Measurements from ENCODE around the gene TRIP12.
"Not testable (repeated sequence)": the region's sequence is repeated elsewhere in the genome, so short reads cannot be mapped to it uniquely, and the experiment has no call there.

The TRIP12 gene

GRCh38 chr2:229768235-229768634 is 153.6 kb downstream of the TRIP12 start:
- DNase-seq (ENCODE audit: low read depth, low spot score) = no peak

- no peak for DNase-seq (ENCODE audit: low read depth, low spot score)
Measured at GRCh38 chr2:229765721-229766120, 156.1 kb downstream of the TRIP12 start.

DNA sequence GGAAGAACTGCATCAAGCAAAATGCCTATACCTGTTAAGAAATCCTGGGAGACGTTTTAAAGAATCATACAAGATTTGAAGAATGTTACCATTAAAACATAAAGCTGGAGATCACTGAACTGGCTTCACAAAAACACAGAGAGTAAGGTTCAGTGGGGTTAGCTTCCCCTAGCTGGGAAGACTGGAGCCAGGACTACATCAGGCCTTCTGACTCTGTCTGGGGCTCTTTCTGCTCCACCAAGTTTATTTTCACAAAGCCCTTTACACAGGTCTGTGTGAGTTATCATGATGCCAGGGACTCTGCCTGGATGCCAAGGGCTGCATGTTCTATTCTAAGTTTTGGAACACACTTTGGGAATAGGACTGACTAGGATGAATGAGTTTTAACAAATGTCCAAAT is 160.1 kb downstream of the TRIP12 start:
- no peak for DNase-seq (ENCODE audit: low read depth, low spot score)

- not testable (repeated sequence) for DNase-seq (ENCODE audit: low read depth, low spot score)
Measured at GRCh38 chr2:229757462-229757861, 164.3 kb downstream of the TRIP12 start.

- DNase-seq (ENCODE audit: low read depth, low spot score) = no peak
Measured at GRCh38 chr2:229752970-229753729, 168.7 kb downstream of the TRIP12 start.

GRCh38 chr2:229749779-229750178 is 172.0 kb downstream of the TRIP12 start:
- DNase-seq (ENCODE audit: low read depth, low spot score) = no peak

DNA sequence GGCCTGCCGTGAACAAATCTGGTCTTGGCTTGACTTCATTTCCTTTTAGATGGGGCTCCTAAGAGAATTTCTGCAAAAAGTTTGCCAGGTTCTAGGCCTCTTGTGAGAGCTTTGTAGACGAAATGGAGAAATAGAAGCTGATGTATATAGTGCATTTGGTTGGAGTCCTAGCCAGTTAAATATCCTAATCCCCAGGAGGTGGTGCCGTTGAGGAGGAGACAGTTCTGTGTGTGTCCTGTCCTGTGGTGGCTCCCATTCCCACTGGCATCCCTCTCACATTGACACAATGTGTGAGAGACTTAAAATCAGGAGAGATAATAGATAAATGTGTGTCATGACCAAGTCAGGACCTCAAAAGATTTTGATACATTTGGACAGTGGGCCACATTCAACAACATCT is 172.9 kb downstream of the TRIP12 start:
- DNase-seq (ENCODE audit: low read depth, low spot score) = no peak

GRCh38 chr2:229742691-229743090 is 179.1 kb downstream of the TRIP12 start:
- not testable (repeated sequence) for DNase-seq (ENCODE audit: low read depth, low spot score)

GRCh38 chr2:229740279-229740678 is 181.5 kb downstream of the TRIP12 start:
- no peak for DNase-seq (ENCODE audit: low read depth, low spot score)

DNA sequence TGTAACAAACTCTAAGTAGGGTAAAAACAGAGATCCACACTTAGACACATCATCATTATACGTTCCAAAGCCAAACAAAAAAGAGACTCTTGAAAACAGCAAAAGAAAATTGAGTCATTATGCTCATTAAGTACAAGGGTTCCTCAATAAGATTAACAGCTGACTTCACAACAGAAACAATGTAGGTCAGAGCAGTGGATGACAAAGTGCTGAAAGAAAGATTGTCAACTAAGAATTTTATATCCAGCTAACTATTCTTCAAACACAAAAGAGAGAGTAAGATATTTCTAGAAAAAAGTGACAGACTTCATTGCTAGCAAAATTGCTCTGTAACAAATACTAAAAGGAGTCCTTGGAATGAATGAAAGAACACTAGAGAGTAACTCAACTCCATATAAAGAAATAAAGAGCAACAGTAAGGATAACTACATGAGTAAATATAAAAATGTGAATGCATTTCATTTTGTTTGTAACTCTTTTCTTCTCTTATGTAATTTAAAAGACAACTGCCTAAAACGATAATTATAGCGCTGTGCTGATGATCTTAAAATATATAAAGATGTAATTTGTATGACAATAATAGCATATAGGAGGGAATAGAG is 183.7 kb downstream of the TRIP12 start:
- no peak for DNase-seq (ENCODE audit: low read depth, low spot score)

GRCh38 chr2:229734410-229734809 is 187.4 kb downstream of the TRIP12 start:
- DNase-seq (ENCODE audit: low read depth, low spot score) = no peak

GRCh38 chr2:229733611-229734245 is 188.1 kb downstream of the TRIP12 start:
- DNase-seq (ENCODE audit: low read depth, low spot score) = no peak

GRCh38 chr2:229732897-229733296 is 188.9 kb downstream of the TRIP12 start:
- DNase-seq (ENCODE audit: low read depth, low spot score) = no peak

DNA sequence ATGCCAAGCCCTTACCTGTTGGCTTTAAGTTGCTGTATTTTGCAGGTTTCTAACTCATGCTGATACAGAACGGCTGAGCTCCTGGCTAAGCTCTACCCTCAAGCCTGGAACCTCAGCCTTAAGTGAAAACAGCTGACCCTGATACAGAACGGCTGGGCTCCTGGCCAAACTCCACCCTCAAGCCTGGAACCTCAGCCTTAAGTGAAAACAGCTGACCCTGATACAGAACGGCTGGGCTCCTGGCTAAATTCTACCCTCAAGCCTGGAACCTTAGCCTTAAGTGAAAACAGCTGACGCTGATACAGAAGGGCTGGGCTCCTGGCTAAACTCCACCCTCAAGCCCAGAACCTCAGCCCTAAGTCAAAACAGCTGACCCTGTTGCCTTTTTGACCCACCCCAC is 189.9 kb downstream of the TRIP12 start:
- DNase-seq (ENCODE audit: low read depth, low spot score) = no peak

DNA sequence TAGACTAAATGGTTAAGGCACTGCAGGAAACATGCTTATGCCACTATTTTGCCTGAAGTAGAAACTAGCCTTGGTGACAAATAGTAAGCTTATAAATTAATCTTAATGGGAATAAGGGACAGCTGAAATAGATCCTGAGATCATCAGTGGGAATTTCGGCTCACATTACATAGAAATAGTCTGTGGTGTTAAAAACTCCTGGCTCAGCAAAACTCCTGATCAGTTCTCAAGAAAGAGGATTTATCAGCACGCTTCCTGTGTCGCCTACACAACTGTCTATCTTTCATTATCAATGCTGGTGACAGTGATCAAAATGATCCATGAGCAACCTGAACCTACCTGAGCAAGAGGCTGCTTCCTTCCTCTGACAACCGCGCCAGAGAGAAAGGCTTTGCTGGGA is 190.4 kb downstream of the TRIP12 start:
- DNase-seq (ENCODE audit: low read depth, low spot score) = no peak

GRCh38 chr2:229728370-229728769 is 193.4 kb downstream of the TRIP12 start:
- no peak for DNase-seq (ENCODE audit: low read depth, low spot score)

DNA sequence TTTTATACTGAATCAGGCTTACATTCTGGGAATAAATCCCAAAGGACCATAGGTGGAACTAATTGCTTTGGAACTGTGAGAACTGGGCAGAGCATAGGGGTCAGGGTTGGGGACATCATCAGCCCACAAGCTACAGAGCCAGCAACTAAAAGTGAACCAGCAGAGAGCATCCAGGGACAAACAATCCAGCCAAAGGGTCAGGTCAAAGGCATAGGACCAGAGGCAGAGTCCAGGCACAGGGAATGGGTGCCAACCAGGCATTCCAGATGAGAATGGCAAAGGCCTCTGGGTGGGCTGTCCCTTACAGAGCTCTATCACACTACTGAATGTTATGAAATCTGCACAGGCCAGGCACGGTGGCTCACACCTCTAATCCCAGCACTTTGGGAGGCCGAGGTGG is 195.2 kb downstream of the TRIP12 start:
- DNase-seq (ENCODE audit: low read depth, low spot score) = no peak

- DNase-seq (ENCODE audit: low read depth, low spot score) = peak; percentile 77
Measured at GRCh38 chr2:229725716-229726574, 195.9 kb downstream of the TRIP12 start.

GRCh38 chr2:229723192-229723591 is 198.6 kb downstream of the TRIP12 start:
- not testable (repeated sequence) for DNase-seq (ENCODE audit: low read depth, low spot score)

DNA sequence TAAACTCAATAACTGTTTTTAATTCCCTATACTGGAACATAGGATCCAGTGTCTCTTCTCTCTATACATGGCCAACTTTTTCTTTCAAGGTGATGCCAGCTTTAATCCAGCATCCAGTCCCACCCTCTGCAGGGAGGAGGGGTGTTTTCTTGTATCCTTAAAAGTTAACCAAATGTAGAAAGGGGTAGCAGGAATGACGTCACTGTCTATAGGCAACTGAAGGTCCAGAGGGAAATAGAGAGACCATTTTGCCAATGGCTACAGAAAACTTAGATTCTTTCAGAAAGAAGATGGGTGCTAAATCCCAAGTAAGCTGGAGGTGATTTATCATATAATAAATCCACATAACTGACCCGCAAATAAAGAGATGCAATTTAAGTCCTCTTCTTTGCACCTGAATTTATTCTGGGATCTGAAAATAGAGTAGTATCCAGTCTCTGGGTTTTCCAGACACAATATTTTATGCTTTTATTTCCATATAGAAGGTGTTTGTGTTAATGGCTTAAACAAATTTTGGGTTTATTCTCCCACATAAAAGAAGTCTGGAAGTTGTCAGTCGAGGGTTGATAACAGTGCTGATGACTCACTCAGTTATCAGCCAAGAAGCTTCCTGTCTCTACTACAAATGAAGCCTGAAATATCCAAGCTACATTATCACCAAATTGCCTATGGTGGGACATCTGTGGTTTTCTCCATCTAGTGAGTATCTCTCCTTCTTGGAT is 201.7 kb downstream of the TRIP12 start:
- DNase-seq (ENCODE audit: low read depth, low spot score) = no peak

- DNase-seq (ENCODE audit: low read depth, low spot score) = no peak
Measured at GRCh38 chr2:229718057-229718456, 203.8 kb downstream of the TRIP12 start.

Measured in astrocyte of the hippocampus (primary cell).